Hindlimb muscle (tissue), 1 donor: ENCODE data around the gene LIMCH1. TPM values are rescaled to one million over a fixed set of nuclear protein-coding genes. Genes with fewer than 3 reads are reported as not detected.

ENCODE experiments used
- DNase-seq: peaks from one replicate; pipeline ENCODE4 v3.0.0-alpha.2; 2013
- polyA plus RNA-seq: library from polyadenylated mRNA; unstranded; fragments of 120-200 nt; gene quantifications from one replicate; pipeline ENCODE4 v1.2.1, GENCODE V29; 2013; ENCODE audit not compliant: insufficient read length

The LIMCH1 gene
- polyA plus RNA-seq, 1 donor = 122 TPM

DNA sequence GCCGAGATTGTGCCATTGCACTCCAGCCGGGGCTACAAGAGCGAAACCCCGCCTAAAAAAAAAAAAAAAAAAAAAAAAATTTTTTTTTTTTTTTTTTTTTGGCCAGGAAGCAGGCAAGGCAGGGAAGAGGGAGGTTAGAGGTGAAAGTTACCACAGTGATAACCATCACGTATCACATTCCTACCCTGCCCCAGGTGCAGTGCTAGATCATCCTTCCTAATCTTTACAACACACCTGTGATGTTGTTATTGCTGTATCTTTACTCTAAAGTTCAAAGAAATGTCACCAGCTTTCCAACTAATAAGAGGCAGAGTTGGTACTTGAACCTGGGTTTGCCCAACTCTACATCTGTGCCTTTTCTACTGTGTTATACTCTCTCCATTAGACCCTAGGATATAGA, 7.2 kb upstream of the LIMCH1 start:
- DNase-seq = no peak

DNA sequence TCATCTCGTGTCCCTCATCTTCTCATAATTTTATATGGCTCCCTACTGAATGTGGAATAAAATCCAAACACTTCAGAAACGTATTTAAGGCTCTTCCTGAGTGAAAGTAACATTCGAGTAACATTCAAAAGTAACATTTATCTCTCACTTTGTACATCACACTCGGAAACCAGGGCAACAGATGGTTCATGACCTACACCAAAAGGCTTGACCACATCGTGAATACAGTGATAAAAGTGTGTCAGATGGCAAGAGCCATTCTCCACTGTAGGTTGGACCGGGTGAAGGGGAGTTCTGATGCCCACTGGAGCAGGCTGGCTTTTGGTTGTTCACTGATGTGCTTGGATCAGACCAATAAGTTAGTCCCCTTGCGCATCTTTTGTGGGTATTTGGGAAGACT, 5.6 kb upstream of the LIMCH1 start:
- DNase-seq = no peak

DNA sequence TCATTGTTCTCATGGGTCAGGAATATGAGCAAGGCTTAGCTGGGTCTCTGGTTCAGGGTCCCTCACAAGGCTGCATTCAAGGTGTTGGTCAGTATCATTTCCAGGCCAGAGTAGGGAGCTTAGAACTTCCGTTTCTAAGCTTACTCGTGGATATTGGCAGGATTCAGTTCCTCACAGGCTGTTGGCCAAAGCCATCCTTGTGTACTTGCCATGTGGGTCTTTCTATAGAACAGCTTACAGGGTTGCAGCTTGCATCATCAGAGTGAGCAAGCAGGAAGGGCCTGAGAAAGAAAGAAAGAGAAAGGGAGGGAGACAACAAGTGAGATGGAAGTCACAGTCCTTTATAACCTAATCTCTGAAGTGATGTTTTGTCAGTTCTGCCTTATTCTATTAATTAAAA, 5.1 kb upstream of the LIMCH1 start:
- no peak for DNase-seq

DNA sequence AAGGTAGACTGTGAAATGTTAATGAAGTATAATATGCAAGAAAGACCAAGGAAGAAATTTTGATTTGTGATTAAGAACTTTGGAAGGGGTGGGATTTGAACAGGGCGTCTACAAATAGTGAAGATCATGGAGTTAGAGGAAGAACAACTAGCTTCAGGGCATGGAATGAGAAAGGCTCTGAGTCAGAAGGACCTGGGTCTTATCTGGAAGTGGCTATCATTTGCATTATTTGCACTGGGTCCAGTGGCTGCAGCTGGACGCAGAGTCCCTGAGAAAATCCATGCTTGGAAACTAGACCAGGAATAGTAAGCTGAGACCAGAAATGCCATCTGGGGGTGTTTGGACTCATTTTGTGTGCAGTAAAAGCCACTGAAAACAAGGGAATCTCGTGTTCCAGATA, 4.3 kb upstream of the LIMCH1 start:
- DNase-seq = no peak

DNA sequence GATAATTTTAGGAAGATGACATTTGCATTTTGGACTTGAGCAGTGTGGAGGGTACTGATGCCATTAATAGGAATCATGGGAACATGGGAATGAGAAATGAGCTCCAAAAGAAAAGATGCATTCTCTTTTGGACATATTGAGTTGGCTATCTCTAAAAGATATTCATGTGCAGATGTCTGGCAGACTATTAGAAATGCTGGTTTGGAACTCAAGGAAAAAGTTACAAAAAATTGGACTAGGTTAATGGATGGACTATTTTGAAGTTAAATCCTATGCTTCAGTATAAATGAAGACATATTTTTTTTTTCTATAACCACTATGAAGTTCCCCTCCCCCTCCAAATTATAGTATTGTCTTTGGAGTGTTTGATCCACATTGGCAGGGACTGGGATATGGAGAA, 3.6 kb upstream of the LIMCH1 start:
- DNase-seq = no peak

DNA sequence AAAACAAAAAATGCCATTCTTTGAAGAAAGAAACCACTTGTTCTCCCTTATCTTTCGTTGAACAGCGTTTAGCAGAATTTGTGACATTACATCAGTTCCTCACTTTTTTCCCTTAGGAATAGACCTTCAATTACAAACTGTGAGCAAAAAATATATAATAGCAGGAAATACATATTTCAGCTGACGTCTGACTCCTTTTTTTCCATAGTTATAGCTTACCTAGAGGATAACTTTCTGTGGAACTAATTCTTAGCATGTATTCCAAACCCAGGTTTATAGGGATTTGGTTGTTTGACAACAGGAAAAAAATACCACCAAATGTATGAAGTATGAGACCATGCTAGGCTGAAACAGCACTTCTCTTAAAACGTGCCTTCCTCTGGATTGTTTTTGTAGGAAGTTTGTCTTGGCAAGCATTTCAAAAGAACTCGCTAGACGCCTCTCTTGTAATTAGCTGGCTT, 2.0 kb upstream of the LIMCH1 start:
- DNase-seq = no peak

DNA sequence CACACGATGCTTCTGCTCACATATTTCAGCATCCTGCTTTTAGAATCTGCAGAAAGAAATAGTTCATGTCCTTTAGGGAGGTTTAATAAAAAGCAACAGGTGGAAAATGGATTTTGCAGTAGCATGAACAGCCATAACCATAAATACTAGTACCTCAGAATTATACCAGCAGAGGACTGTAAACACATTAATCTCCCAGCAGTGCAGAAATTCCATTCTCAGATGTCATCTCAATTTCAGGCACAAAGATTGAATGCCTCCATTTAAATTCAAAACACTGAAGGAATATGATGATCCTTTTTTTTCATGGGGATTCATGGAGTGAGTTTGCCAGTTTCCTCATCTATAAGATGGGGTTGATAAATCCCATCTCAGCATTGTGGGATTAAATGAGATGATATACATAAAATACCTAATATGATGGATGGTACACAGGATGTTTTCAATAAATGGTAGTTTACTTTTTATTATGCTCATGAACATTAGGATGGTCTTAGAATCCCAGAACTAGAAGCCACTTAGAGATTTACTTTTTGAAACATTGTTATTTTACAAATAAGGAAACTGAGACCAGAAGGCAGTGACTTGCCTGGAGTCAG, 566 bp upstream of the LIMCH1 start:
- no peak for DNase-seq

DNA sequence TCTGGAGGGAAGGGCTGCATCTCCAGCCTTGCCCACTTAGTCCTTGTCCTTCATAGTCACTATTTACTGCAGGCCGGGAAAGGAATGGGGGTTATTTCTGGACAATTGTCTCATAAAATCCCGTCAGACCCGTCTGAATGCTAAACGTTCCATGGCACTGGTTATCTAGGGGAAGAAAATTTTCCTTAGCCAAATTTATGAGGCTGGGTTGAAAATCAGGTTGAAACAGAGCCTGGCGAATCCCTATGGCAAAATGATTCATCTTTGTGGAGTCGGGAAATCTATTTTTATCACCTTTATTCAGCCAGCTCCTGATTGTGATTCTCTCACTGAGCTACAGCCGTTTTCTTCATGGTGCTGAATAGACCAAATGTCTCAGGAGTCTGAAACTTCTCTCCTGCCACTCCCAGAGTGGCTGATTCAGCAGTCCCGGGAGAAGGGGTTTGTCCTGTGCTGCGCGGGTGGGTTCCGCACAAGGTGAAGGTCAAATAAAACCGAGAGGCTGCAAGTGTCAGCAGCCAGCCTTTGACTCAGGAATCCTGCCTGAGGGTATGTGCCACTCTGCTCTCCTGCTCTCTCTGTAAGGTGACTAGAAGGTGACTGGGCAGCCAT, 1.0 kb downstream of the LIMCH1 start:
- no peak for DNase-seq

DNA sequence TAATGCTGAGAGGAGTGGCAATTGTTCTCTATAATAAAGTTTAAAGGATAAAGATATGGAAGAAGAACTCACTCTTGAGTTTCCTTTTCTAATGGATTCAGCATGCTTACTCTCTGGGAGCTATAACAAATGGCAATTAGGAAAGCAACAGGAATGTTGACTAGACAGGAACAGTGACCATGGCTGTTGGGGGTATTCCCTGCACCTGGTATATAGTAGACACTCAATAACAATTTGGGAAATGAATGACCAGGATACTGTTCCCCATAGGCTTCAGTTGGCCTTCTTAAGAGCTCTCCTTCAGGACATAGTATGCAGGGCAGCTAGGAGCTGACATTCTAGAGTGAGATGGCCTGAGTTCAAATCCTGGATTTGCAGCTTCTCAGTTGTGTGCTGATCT, 1.8 kb downstream of the LIMCH1 start:
- no peak for DNase-seq

DNA sequence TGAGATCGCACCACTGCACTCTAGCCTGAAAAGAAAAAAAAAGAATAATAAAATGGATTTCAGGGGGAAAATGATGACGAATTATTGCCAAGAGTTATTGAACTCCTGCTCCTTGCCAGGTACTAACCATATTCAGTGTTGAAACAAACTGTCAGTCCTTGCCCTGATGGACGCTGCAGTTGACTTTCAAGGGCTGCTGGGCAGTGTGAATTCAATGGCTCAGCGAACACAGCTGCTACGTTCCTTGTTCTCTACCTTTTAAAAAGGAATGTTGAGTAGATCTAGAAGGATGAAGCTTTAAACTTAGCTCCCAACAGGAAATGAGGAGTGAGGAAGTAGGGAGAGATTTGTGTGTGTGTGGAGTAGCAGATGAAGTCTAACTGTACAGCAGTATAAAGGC, 2.7 kb downstream of the LIMCH1 start:
- no peak for DNase-seq

DNA sequence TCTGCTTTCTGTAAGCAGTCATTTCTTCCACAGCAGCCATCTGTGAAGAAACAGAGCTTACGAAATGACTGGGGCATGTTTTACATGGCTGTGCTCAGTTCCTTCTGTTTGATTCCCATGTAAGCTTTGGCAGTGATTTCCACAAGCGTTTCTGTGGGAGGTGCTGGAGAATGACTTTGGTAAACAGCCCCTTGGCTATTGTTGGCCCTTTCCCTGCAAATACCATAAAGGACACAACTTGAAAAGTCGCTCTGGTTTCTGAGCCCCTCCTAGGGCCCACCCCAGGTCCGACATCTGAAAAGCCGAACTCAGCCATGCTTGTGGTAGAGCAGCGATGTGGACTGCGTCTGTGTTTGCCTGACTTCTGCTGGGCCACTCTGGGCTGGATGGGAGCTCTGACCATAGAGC, 3.7 kb downstream of the LIMCH1 start:
- DNase-seq = no peak

DNA sequence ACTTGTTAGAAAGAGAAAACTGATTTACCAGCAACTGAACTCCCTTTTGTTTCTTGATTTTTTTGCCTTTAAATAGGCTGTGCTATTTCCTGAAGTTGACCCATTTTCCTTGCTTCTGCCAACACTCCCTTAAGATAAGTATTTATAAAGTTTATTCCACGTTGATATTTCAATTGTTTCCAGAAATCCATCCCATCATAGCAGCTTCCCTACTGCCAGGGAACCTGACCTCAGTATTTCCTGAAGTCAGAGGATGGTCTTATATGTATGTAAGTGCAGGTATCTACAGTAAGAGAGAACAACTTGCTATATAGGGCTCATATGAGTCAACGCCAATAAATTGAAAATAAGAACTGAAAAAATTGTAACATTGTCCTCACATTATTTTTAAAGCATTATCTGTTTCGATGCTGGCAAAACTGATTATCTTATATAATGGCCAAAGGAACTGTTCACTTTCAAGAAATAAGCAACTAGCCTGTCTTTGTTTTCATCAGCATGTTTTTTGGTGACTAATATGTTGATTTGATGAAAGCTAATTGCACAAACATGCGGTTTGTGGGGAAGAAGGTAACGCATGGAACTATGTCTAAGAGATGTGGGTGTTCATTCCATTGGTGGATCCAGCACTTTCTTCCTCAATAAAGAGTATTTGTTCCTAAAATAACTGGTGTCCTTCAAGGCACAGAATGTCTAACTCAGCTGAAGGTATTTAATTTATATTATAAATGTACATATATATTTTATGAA, 4.7 kb downstream of the LIMCH1 start:
- no peak for DNase-seq

DNA sequence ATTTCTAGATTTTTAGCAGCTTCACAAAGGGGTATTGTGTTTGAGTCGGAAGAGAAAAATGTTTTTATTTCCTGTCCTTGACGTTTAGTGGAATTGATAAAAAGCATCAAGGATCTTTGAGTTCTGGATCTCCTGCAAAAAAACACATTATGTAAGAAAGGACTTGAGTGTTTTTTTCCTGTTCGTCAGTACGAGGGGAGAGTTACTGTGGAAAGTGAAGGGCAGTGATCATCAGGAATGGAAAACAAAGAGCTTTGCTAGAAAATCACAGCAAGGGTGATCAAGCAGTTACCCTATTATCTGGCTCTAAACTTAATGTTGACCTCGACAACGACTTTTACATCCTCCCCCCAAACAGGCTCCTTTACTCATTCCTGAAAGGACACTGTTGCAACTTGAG, 7.3 kb downstream of the LIMCH1 start:
- DNase-seq = no peak

DNA sequence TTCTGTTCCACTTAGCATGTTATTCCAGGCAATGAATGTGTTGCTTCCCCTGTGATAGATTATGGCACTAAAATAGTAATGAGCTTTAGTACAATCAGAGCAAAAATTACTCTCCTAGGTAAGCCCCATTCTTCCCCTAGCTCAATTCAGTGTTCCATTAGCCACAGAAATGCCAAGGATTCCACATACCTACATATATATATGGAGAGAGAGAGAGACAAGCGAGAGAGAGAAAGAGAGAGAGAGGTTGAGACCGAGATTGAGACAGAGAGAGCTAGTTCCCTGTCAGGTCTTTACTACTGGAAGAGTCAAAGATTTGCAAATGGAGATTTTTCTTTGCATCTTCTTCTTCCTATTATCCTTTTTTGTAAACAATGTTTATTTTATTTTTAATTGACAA, 8.7 kb downstream of the LIMCH1 start:
- no peak for DNase-seq

DNA sequence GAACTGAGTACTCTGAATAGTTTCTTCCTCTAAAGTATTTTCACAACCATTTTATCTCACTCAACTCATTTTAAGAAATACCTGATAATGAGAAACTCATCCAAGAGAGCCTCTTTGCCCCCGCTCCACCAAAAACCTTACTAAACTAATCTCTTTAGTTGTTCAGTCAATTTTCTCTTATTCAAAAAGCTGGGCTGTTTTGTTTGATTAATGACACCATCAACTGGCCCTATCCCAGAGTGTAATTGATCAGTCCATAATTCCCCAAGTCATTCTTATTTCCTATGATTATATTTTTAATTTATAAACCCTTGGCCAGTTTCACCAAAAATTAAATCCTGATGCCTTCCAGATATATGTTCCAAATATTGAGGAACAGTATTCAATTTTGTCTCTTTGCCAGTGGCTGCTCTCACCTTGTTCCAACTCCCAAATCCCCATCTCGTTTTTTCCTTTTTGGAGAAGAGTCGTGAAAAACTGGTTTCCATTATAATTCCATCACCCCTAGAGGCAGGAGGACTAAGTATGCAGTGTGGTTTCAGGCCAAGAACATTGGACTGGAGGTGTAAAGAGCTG, 10.4 kb downstream of the LIMCH1 start:
- DNase-seq = no peak

DNA sequence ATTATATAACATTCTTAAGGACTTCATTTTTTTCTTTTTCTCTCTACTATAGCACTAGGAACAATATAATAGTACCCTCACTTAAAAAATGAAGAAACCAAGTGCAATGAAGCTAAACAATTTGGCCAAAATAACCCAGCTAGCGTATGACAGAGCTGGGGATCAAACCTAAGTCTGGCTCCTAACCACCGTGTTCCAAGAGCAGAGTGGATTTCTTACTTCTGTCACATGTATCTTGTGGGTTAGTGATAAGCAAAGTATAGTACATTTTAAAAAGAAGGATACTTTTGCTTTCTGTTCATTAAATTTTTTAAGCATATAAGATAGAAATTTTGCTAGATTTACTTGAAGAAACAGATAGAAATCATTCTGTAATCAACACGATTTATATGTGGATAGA, 11.5 kb downstream of the LIMCH1 start:
- DNase-seq = no peak

DNA sequence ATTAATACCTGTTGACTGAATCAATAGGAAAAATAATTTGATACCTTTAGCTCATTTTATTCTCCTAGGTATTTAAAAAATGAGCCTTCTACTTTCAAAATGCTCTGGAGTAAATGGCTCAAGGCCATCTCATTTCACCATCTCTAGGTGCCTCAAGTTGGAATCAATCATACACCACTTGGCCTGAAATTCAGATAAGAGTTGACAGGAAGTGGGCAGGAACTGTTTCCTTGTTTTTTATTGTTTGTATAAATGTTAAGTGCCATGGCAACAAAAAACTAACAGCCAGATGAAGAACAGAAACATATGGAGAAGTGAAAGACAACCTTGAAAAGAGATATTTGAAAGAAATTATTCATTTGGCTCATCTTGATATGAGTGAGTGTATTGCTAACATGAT, 12.4 kb downstream of the LIMCH1 start:
- no peak for DNase-seq

DNA sequence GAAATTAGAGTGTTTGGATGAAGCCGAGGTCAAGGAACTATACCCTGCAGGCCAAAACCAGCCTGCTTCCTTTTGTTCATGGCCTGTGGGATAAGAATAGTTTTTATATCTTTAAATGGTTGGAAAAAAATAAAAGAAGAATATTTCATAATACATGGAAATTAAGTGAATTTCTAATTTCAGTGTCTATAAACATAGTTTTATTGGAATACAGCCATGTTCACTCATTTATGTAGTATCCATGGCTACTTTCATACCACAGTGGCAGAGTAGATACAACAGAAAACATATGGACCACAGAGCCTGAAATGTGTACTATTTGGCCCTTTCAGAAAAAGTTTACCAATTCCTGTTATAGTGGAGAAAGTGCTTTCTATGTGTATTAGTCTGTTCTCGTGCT, 13.6 kb downstream of the LIMCH1 start:
- DNase-seq = no peak

DNA sequence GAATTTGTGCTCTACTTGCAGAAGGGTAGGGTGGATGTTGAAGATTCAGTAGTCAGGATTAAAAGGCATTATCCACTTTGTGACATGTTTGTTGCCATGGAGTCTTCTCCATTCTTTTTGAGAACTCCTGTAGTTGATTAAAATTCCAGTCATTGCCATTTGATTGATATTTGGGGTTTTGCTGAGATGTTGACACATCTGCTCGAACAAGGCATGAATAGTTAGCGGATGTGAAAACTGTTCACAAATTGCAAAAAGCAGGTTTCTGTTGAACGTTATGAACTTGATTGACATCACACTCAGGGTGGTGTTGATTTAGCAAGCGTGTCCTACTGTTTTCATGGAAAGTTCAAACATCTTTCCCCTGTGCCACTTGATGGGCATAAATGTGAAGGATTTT, 16.9 kb downstream of the LIMCH1 start:
- no peak for DNase-seq

DNA sequence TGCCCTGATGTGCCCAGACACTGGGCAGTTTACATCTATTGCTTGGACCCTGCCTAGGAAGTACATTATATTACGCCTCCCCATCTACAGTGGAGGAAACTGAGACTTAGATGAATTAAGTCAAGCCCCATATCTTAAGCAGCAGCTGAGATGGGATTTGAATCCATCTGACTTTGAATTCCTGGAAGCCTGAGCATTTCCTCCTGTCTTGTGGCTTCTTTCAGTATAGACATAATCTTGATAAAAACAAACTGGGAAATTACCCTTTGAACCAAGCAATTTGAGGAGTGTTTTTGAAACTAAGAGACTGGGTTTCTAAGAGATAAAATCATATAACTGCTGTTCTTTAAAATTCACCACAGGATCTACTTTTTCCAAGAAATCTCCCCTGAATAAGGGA, 18.6 kb downstream of the LIMCH1 start:
- no peak for DNase-seq

DNA sequence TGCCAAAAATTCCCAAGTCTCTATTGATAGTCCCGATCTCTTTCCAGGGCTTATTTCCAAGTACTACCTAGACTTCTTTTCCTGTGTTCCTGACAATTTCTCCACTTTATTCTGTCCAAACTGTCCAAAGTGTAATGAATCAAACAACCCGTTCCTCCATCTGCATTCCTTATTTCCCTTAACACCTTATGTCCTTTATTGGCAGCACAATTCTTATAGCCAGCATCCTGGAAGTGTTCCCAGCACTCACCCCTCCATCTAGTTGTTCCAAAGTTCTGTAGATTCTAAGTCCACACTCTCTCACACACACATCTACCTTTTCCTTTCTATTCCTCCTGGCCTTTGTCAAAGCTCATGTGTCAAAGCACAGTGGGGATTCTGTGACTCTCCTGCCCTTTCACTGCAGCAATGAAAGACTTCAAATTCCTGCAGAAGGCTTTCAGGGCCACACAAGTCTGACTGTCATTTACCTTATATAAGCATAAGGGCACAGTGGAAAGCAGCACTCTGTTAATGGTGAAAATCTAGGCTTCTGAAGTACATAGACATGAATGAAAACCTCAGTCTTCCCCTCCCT, 22.1 kb downstream of the LIMCH1 start:
- DNase-seq = no peak

DNA sequence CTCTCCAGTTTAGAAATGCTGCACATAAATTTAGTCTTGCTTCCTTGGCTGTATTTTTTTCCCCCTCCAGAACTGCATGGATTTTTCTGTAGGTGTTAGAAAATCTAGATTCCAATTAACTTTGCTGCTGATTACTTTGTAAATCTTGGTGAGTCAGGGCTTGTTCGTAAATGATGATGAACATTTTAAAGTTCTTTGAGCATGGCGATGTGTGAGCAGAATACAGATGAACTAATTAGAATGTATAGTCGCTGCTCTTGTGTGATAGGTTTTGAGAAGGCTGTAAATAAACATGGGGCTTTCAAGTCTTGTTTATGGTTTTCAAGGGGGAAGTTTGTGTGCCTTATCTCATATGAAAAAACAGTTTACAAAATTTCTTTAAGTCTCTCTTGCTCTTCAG, 23.3 kb downstream of the LIMCH1 start:
- no peak for DNase-seq

DNA sequence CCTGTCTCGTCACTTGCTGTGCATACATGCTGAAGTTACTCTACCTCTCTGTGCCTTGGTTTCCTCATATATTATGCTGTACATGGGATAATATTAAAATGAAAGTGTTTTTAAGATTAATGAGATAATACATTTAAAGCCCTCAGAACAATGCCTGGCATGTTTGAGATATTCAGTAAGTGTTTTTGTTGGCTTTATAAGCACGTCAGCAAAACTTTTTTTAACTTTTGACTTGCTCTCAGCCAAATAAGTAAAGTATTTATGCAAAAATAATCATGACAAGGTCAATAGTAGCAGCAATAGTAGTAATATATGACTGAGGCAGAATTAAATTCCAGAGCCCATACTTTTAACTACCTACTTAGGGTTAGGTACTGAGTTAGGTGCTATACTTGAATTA, 29.2 kb downstream of the LIMCH1 start:
- no peak for DNase-seq

DNA sequence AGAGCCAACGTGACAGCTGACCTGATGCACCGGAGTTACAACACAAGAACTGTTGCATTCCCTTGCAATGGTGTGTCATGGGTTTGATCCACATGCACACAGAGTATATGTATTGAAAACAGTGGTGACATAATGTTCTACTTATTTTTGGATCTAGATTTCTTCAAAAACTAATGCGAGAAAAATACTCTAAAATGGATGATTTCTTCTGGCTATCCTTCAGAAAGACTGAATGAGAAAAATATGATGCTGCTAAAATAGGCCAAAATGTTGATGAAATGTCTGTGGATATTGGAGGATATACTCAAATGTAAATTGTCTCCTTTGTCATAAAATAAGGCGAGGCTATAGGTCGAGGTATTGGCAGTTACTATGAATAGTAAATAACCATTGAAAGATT, 30.4 kb downstream of the LIMCH1 start:
- DNase-seq = no peak
